K562 (cell line): Measurements from ENCODE around the gene SEMA3A. TPM values are rescaled to one million over a fixed set of nuclear protein-coding genes. Genes with fewer than 3 reads are reported as not detected.

Source experiments
- ATAC-seq: fragments of 200-7000 bp; cut with Tn5 transposase; 3 replicates; pipeline ENCODE4 v1.9.1; 2020; ENCODE audit warnings: moderate library complexity
- BruUV-seq: library from RNA; stranded (reverse); fragments of 400-500 nt; replicated peaks from 2 replicates; lab custom pipeline; 2021; lab: Mats Ljungman, UMichigan
- CTCF ChIA-PET: fragments of 300-600 bp; formaldehyde crosslinking; extraction: SDS; loops from one replicate; lab custom pipeline; 2021; ENCODE audit warnings: low intra/inter-chr PET ratio; lab: Yijun Ruan, JAX
- POLR2A ChIA-PET: fragments of 300-600, 350-650 bp; sonication (Branson Sonifier 250); formaldehyde crosslinking; extraction: SDS; loops from one replicate; lab custom pipeline; 2021; ENCODE audit warnings: antibody characterized with exemption, inconsistent platforms; lab: Yijun Ruan, JAX
- DNase-seq, 4 experiments: peaks; one replicate each; pipeline versions ENCODE4 v3.0.0 to v3.0.0-alpha.2; 2011 to 2018; ENCODE audit warnings: low spot score in 3 of 4, mixed read lengths in 3 of 4; ENCODE audit errors: extremely low read depth in 1 of 4
- FAIRE-seq: peaks from 2 replicates; lab custom pipeline; 2011; peaks lifted over from hg19 to GRCh38; lab: Jason Lieb, UNC
- H2AFZ ChIP-seq: 2 replicates; pipeline ENCODE4 v1.6.0; 2011; ENCODE audit warnings: low read depth, low read length, control low read depth, inconsistent platforms
- H3K27ac ChIP-seq: fragments of 200-600 bp; 3 replicates; pipeline ENCODE4 v1.8.0; 2011; ENCODE audit warnings: low read depth, mild to moderate bottlenecking, control low read depth, inconsistent platforms, low read length, moderate library complexity, mixed read lengths; ENCODE audit errors: extremely low read depth
- H3K27me3 ChIP-seq, 2 experiments: fragments of 300-600 bp in 1 of 2; 2 replicates in 1 of 2; 3 replicates in 1 of 2; pipeline versions ENCODE4 v1.6.0 to v1.8.0; 2011; ENCODE audit warnings: inconsistent platforms in 2 of 2, low read length in 2 of 2, mild to moderate bottlenecking in 1 of 2, mixed read lengths in 1 of 2, moderate library complexity in 1 of 2; ENCODE audit not compliant: control insufficient read depth in 2 of 2, insufficient read depth in 2 of 2
- H3K36me3 ChIP-seq: fragments of 300-600 bp; 3 replicates; pipeline ENCODE4 v1.8.0; 2011; ENCODE audit warnings: mild to moderate bottlenecking, low read length, inconsistent platforms; ENCODE audit not compliant: control insufficient read depth, insufficient read depth
- H3K4me1 ChIP-seq, 2 experiments: fragments of 200-600 bp in 1 of 2; replicated peaks in 1 of 2; 2 replicates in 1 of 2; 3 replicates in 1 of 2; pipeline versions ENCODE4 v1.5.1 to v1.8.0; 2011; ENCODE audit warnings: inconsistent platforms in 2 of 2, low read length in 2 of 2, mild to moderate bottlenecking in 1 of 2, mixed read lengths in 1 of 2, moderate library complexity in 1 of 2; ENCODE audit not compliant: control insufficient read depth in 2 of 2, insufficient read depth in 2 of 2
- H3K4me2 ChIP-seq: 2 replicates; pipeline ENCODE4 v1.6.1; 2011; ENCODE audit warnings: low read length, control low read depth, inconsistent platforms, mixed read lengths; ENCODE audit not compliant: insufficient read depth
- H3K4me3 ChIP-seq: fragments of 200-600 bp; sonication (generic), shearing (Covaris generic); 2 replicates; pipeline ENCODE4 v1.5.1; 2016; ENCODE audit warnings: control low read depth, inconsistent platforms
- H3K79me2 ChIP-seq: fragments of 200-600 bp; 3 replicates; pipeline ENCODE4 v1.8.0; 2011; ENCODE audit warnings: low read length, inconsistent platforms; ENCODE audit not compliant: control insufficient read depth, insufficient read depth
- H3K9ac ChIP-seq, 2 experiments: 2 replicates each; pipeline versions ENCODE4 v1.6.0 to v1.6.1; 2011; ENCODE audit warnings: low read depth in 2 of 2, low read length in 2 of 2, control low read depth in 1 of 2, inconsistent platforms in 1 of 2, mild to moderate bottlenecking in 1 of 2, mixed read lengths in 1 of 2; ENCODE audit not compliant: insufficient read depth in 1 of 2
- H3K9me1 ChIP-seq: one replicate; pipeline ENCODE4 v1.6.0; 2011; ENCODE audit warnings: inconsistent platforms, mild to moderate bottlenecking, low read length, moderate library complexity; ENCODE audit not compliant: control insufficient read depth, insufficient read depth
- H3K9me3 ChIP-seq: replicated peaks from 2 replicates; pipeline ENCODE4 v1.5.1; 2011; ENCODE audit warnings: low read depth, low read length, inconsistent platforms; ENCODE audit not compliant: control insufficient read depth, insufficient read depth
- H4K20me1 ChIP-seq: replicated peaks from 2 replicates; pipeline ENCODE4 v1.6.1; 2011; ENCODE audit warnings: low read length, inconsistent platforms, mixed read lengths; ENCODE audit not compliant: control insufficient read depth, insufficient read depth
- BACH1 ChIP-seq: fragments of 200-800 bp; sonication (Bioruptor generic); IDR thresholded peaks from 2 replicates; pipeline ENCODE4 v1.6.1; 2016; ENCODE audit warnings: missing genetic modification characterization, missing compliant biosample characterization
- ELK1 ChIP-seq: sonication (generic); formaldehyde crosslinking; IDR thresholded peaks from 2 replicates; pipeline ENCODE4 v1.8.1; 2022; ENCODE audit warnings: missing genetic modification reagents
- FOS ChIP-seq: IDR thresholded peaks from 3 replicates; pipeline ENCODE4 v1.6.1; 2011; ENCODE audit not compliant: insufficient read length; ENCODE audit errors: extremely low read depth
- FOXO4 ChIP-seq: fragments of 450-650 bp; formaldehyde crosslinking; IDR thresholded peaks from 2 replicates; pipeline ENCODE4 v1.4.0; 2020; ENCODE audit warnings: mild to moderate bottlenecking, moderate library complexity
- HCFC1 ChIP-seq: IDR thresholded peaks from 2 replicates; pipeline ENCODE4 v1.6.1; 2012; ENCODE audit warnings: low read depth, low read length, improper control_type of control experiment
- NR1H2 ChIP-seq: sonication (generic); formaldehyde crosslinking; IDR thresholded peaks from 2 replicates; pipeline ENCODE4 v1.4.0; 2020; ENCODE audit warnings: mild to moderate bottlenecking, missing genetic modification reagents
- SMARCC2 ChIP-seq: fragments of 450-650 bp; IDR thresholded peaks from 2 replicates; pipeline ENCODE4 v1.6.1; 2017; ENCODE audit warnings: antibody characterized with exemption, moderate library complexity, mild to moderate bottlenecking, low read depth
- ZC3H4 ChIP-seq: sonication (generic); formaldehyde crosslinking; IDR thresholded peaks from 2 replicates; pipeline ENCODE4 v1.9.0; 2021; ENCODE audit warnings: missing genetic modification reagents, borderline replicate concordance
- ZC3H8 ChIP-seq: fragments of 450-650 bp; IDR thresholded peaks from 2 replicates; pipeline ENCODE4 v1.6.1; 2017
- ZNF12 ChIP-seq: sonication (generic); formaldehyde crosslinking; IDR thresholded peaks from 2 replicates; pipeline ENCODE4 v1.4.0; 2020; ENCODE audit warnings: mild to moderate bottlenecking, missing genetic modification reagents
- ZNF253 ChIP-seq: fragments of 250-450 bp; sonication (Bioruptor Pico); conservative IDR thresholded peaks from 2 replicates; pipeline ENCODE4 v1.6.1; 2021; ENCODE audit warnings: mild to moderate bottlenecking
- ZNF354B ChIP-seq: fragments of 250-450 bp; sonication (Bioruptor Pico); IDR thresholded peaks from 2 replicates; pipeline ENCODE4 v1.4.0; 2020
- in situ Hi-C: fragments of 300-500 bp; cut with MboI; formaldehyde crosslinking; loops from 4 replicates; pipeline ENCODE4 v1.15.0; 2018; ENCODE audit warnings: inconsistent platforms, mixed read lengths
- intact Hi-C: fragments of 100-400 bp; cut with micrococcal nuclease; formaldehyde crosslinking; loops from 2 replicates; pipeline ENCODE4 v1.14.2; 2022
- polyA plus RNA-seq, 8 experiments: library from polyadenylated mRNA; depleted of rRNA in 4 of 8; stranded (reverse) in 5 of 8; unstranded in 3 of 8; fragments of >200 nt; fragmentation: Nextera tagmentation in 2 of 8; fragmentation: Illumina TruSeq in 1 of 8; extraction: Ambion mirVana in 2 of 8; extraction: Trizol in 1 of 8; gene quantifications; 2 replicates each; pipeline versions ENCODE4 v1.2.1 to v1.2.3, GENCODE V29; 2011 to 2014; ENCODE audit warnings: inconsistent platforms in 1 of 8, missing spikeins in 1 of 8
- total RNA-seq, 7 experiments: library from RNA; depleted of rRNA in 6 of 7; stranded (reverse); fragments of >200 nt in 6 of 7; fragmentation: Illumina TruSeq in 2 of 7; extraction: Trizol in 2 of 7; gene quantifications; 2 replicates each; pipeline versions ENCODE4 v1.2.1 to v1.2.3, GENCODE V29; 2011 to 2021; ENCODE audit warnings: low replicate concordance in 1 of 7
- TF ChIP-seq, protein P1 (sequence below), 2 experiments: fragments of 450-650 bp in 1 of 2; sonication (generic) in 1 of 2; formaldehyde crosslinking; conservative IDR thresholded peaks; 2 replicates each; pipeline versions ENCODE4 v1.4.0 to v1.8.1; 2020 to 2022; ENCODE audit warnings: mild to moderate bottlenecking in 1 of 2, missing genetic modification reagents in 1 of 2
- TF ChIP-seq, protein P2 (sequence below): fragments of 450-650 bp; IDR thresholded peaks from 2 replicates; pipeline ENCODE4 v1.7.0; 2016; ENCODE audit warnings: borderline replicate concordance
- TF ChIP-seq, protein P3 (sequence below): fragments of 450-650 bp; IDR thresholded peaks from 2 replicates; pipeline ENCODE4 v1.7.1; 2018; ENCODE audit warnings: mild to moderate bottlenecking, low read depth; ENCODE audit not compliant: partially characterized antibody

Gene SEMA3A
- total and polyA plus RNA-seq, 9 of the 15 experiments (the other 6 are each of a cell fraction or from before 2014, with no cell fraction given): 0.36 to 3.0 (median 1.1) TPM

DNA sequence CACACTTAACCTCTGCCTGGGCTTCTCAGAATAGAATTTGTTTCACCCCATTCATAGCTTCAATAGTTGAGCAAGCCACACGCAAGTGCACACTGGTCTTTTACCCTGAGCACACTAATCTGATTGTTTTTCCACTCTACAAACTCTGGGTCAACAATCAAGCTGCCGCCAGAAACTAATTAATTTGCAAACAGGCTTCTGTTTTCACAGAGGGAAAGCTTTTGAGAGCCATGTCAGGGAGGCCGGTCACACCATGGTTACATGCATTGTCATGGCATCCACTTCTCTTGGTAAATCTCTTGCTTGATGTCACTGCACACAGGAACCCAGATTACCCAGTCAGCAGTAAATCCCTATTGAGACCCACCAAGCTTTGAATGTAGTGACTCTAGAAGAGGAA is 154.2 kb downstream of the SEMA3A start (continued):
- TF ChIP-seq, protein P1, sequence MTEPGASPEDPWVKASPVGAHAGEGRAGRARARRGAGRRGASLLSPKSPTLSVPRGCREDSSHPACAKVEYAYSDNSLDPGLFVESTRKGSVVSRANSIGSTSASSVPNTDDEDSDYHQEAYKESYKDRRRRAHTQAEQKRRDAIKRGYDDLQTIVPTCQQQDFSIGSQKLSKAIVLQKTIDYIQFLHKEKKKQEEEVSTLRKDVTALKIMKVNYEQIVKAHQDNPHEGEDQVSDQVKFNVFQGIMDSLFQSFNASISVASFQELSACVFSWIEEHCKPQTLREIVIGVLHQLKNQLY (CRISPR knock-in tag; conservative IDR thresholded peaks at IDR 0.05): no peak
- TF ChIP-seq HCFC1 (no peak), FOS (no peak), ZC3H4 (CRISPR knock-in tag) (no peak), ELK1 (no peak)
- TF ChIP-seq, protein P2, sequence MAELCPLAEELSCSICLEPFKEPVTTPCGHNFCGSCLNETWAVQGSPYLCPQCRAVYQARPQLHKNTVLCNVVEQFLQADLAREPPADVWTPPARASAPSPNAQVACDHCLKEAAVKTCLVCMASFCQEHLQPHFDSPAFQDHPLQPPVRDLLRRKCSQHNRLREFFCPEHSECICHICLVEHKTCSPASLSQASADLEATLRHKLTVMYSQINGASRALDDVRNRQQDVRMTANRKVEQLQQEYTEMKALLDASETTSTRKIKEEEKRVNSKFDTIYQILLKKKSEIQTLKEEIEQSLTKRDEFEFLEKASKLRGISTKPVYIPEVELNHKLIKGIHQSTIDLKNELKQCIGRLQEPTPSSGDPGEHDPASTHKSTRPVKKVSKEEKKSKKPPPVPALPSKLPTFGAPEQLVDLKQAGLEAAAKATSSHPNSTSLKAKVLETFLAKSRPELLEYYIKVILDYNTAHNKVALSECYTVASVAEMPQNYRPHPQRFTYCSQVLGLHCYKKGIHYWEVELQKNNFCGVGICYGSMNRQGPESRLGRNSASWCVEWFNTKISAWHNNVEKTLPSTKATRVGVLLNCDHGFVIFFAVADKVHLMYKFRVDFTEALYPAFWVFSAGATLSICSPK: no peak
- TF ChIP-seq, all 486 proteins: peak for 0

GRCh38 chr7:84039432-84039831 is 155.2 kb downstream of the SEMA3A start:
- Histone ChIP-seq H3K4me2 (no peak overlapping the region), H3K27ac (no peak overlapping the region), H3K4me1 (no peaks in the 10 kb centered on the region), H3K9me1 (no peaks in the 10 kb centered on the region), H3K9ac (no peak overlapping the region), H3K79me2 (no peaks in the 10 kb centered on the region), H3K4me3 (no peak overlapping the region), H3K27me3 (no peaks in the 10 kb centered on the region), H3K36me3 (no peaks in the 10 kb centered on the region), H2AFZ (no peak overlapping the region), H3K9me3 (no peaks in the 10 kb centered on the region), H4K20me1 (no peaks in the 10 kb centered on the region)
- FAIRE-seq (no peak), DNase-seq (no peak), ATAC-seq (no peak)
- ChIA-PET POLR2A (no interaction called here), CTCF (no interaction called here)
- in situ Hi-C loops: no loop called here
- intact Hi-C loops: no loop called here
- BruUV-seq: no TSS peak
- TF ChIP-seq ZC3H8: no peak
- TF ChIP-seq, protein P3, sequence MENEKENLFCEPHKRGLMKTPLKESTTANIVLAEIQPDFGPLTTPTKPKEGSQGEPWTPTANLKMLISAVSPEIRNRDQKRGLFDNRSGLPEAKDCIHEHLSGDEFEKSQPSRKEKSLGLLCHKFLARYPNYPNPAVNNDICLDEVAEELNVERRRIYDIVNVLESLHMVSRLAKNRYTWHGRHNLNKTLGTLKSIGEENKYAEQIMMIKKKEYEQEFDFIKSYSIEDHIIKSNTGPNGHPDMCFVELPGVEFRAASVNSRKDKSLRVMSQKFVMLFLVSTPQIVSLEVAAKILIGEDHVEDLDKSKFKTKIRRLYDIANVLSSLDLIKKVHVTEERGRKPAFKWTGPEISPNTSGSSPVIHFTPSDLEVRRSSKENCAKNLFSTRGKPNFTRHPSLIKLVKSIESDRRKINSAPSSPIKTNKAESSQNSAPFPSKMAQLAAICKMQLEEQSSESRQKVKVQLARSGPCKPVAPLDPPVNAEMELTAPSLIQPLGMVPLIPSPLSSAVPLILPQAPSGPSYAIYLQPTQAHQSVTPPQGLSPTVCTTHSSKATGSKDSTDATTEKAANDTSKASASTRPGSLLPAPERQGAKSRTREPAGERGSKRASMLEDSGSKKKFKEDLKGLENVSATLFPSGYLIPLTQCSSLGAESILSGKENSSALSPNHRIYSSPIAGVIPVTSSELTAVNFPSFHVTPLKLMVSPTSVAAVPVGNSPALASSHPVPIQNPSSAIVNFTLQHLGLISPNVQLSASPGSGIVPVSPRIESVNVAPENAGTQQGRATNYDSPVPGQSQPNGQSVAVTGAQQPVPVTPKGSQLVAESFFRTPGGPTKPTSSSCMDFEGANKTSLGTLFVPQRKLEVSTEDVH: no peak
- TF ChIP-seq SMARCC2: no peak
- TF ChIP-seq ZNF354B (CRISPR knock-in tag): no peak
- no peak for TF ChIP-seq FOXO4
- no peak for TF ChIP-seq BACH1
- TF ChIP-seq ZNF12 (CRISPR knock-in tag): no peak
- TF ChIP-seq ZNF253: no peak
- TF ChIP-seq NR1H2: no peak
